Cardiac septum (tissue), 1 donor: Measurements from ENCODE around the gene TRAK2. TPM values are rescaled to one million over a fixed set of nuclear protein-coding genes. Genes with fewer than 3 reads are reported as not detected.

Source experiments
- DNase-seq: peaks from one replicate; pipeline ENCODE4 v3.0.0-alpha.2; 2020; ENCODE audit warnings: low spot score
- intact Hi-C: fragments of 100-400 bp; cut with DNase I; formaldehyde crosslinking; loops from one replicate; pipeline ENCODE4 v1.14.0; 2022
- total RNA-seq: library from RNA; stranded (reverse); fragmentation: NEBNext Ultra II Directional; extraction: Animal tissue kit (Norgen Biotek cat#: 25700); gene quantifications from one replicate; pipeline ENCODE4 v1.2.1, GENCODE V29; 2021
- donor health status: DM: no; HTN: no; CAD: no.

Gene TRAK2
- total RNA-seq, 1 donor from 2014 or later: 259 TPM

DNA sequence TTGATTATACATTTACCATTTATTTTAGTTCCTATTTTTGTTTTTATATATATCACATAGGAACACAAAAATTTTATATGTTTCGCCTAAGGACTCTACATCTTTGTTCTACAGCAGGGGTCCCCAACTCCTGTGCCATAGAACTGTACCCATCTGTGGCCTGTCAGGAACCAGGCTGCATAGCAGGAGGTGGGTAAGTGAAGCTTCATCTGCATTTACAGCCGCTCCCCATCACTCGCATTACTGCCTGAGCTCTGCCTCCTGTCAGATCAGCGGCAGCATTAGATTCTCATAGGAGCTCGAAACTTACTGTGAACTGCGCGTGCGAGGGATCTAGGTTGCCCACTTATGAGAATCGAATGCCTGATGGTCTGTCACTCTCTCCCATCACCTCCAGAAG is 25.3 kb downstream of the TRAK2 start:
- DNase-seq: no peak
- intact Hi-C loops: no loop called here

DNA sequence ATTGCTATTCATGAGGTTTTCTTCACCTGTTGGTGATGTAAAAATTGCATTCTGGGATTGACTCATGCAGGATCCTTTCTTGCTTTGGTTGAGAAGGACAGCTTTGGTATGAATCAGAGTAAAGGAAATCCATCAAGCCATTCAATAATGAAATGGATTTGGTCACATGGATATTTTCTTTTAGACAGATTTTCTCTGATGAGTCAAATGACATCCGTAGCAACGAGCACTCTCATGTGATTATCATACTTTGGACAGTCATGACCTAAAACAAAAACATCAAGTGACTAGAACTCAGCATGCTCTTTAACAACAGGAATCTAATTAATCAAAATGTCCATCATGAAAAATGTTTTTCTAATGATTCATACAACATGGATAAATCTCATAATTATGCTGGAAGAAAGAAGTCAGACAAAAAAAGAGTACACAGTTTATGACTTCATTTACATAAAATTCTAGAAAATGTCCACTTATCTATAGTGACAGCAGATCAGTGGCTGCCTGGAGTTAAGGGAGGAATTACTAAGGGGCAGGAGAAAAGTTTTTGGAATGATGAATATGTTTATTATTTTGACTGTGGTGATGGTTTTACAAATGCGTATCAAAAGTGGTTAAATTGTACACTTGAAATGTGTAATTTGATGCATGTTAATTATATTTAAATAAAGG is 30.7 kb downstream of the TRAK2 start:
- intact Hi-C loops: loop anchor here (1.0 kb wide), 1 partner anchor 13 kb away; no protein-coding TSS in a partner anchor
- DNase-seq: no peak

DNA sequence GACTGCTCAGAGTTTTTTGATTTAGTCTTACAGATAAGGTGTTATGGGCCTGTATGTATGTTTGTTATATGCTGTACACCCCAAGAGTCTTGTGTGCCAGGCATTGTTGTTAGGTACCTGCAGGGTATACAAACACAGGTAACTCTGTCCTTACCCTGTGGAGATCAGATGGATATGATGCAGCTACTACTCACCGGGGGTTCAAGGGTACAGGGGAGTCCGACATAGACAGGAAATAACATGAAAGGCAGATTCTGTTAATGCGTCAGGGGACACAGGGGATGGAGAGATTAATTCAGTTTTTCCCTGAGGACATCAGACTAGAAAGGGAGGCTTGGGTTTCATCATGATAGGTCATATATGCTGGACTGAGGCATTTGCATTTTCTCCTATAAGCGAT is 31.3 kb downstream of the TRAK2 start:
- DNase-seq: no peak
- intact Hi-C loops: loop anchor here (1.0 kb wide), 1 partner anchor 13 kb away; no protein-coding TSS in a partner anchor

DNA sequence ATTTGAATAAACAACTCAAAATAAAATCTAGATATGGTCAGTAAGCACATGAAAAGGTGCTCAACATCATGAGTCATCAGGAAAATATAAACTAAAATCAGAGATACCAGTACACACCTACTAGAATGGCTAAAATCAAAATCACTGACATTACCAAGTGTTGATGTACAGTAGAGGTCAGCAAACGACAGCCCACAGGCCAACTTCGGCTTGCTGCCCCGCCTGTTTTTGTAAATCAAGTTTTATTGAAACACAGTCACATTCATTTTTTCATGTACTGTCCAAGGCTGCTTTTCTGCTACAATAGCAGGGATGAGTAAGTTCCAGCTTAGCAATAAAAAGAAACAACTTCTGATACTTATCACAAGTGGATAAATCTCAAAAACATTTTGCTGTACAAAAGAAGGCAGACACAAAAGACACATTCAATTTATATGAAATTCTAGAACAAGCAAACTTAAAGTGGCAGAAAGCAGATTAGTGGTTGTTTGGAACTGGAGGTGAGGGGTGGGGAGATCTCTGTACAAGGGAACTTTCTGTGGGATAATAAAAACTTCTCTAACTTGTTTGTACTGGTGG is 32.1 kb downstream of the TRAK2 start:
- DNase-seq: no peak
- intact Hi-C loops: no loop called here

DNA sequence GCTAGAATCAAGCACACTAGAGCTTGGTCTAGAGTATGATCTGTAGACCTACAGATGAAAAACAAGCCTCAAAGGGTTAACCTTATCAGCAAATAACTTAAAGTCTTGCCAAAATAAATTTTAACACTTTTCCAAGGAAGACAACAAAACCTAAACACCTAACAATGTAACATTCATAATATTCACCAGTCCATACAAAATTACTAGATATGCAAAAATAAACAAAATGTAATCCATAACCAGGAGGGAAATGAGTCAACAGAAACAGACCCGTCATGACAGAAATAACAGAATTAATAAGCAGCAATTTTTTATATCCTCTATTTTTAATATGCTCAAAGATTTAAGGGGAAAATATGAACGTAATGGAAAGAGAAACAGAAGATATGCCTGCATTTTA is 36.1 kb downstream of the TRAK2 start:
- intact Hi-C loops: no loop called here
- DNase-seq: no peak

DNA sequence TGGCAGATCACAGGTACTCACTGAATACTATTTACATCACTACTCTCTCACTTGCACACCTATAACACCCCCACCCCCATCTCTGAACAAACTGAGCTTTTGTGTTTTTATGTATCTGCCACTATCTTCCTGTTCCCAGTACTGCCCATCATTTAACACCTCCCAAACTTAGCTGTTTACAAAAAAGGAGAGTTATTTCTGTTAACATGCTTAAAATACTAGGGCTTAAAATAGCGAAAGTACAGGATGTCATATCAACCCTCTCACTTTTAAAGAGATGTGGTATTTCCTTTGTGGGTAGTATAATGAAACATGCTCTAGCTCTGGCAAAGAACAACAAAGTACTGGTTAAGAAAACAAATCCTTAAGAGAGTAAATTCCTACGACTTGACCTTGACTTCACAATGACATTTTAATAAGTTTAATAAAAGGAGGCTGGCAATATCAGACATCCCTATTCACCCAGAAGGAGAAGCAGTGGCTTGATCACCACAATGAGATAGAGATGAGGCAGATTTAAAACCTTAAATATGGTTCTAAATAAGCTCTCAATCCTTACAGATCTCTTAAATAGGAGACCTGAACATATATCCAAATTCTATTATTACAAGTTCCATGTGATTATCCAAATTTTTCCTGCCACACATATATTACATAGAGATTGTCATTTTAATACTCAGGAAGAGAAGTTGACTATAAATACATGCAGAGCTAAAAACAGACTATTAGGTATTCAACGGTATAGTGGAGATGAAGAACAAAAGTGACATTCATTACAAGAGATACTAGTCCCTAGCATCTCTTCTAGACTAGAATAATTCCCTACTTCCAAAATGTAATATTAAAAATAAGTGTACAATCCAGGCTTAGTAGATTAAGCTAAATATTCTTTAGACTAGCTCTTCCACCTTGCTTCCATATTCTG is 36.9 kb downstream of the TRAK2 start:
- no peak for DNase-seq
- intact Hi-C loops: no loop called here

DNA sequence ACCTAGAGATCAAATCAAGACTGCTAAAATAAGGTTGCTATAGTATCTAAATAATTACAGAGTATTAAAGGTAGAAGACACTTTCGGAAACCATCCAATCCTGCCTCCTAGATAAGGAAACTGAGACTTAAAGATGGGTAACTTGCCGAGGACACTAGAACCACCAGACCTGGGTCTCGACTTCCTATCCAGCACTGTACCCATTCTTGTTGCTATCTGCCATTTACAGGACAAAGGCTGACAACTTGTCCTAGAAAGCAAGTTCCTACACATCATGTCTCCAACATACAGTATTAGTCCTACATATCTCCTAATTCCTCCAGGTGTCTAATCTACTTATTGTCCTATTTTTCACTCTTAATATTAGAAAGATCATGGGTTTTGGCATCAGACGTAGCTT is 37.7 kb downstream of the TRAK2 start:
- no peak for DNase-seq
- intact Hi-C loops: no loop called here

DNA sequence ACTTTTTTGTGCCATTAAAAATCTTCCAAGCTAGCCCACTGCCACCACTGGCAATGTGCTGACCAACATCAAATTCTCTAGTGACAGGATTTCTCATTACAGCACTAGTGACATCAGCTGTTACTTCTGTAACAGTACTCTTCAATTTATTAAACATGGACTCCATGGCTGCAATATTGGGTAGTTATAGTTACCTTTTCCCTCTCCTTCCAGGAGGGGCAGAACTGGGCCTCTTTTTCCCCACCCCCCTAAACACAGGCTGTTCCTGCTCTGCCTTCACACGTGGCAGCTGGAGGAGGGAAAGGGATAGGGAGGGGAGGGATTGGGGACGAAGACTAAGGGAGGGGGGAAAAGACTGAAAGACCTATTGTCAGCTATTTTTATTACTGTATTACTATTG is 38.1 kb downstream of the TRAK2 start:
- no peak for DNase-seq
- intact Hi-C loops: no loop called here

DNA sequence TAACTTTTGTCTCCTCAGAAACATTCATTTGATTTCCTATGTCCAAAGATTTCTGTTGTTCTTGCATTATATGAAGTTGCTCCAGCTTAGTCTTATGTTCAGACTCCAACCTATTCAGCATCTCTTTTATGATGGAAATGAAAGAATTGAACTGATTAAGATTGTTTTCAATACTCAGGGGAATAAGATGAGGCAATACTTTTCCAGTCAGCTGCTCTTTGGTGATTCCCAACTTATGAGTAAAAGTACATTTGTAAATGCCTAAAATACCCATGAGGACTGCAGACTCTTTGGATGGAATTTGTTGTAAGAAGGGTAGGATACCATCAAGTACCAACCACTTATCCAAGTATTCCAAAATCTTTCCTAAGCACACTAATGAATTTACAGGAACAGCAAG is 39.8 kb downstream of the TRAK2 start:
- no peak for DNase-seq

DNA sequence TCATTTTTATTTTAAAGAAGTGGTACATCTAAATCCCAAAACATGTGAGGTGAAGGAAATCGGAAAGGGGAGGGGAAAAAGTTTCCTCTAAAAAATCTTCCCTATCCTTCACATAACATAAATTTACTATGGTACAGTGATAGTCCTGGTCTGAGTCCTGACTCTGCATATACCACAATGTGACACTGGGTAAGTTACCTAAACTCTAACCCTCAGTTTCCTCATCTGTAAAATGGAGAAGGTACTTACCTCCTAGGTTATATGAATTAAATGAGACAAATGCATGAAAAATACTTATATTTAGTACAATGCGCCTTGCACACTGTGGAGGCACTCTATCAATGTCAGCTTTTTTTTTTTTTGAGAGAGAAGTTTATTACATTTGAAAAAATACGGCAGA is 42.3 kb downstream of the TRAK2 start:
- DNase-seq: no peak
- intact Hi-C loops: no loop called here

More for the DNA sequence above, 39.8 kb downstream of the TRAK2 start:
- intact Hi-C loops: no loop called here

DNA sequence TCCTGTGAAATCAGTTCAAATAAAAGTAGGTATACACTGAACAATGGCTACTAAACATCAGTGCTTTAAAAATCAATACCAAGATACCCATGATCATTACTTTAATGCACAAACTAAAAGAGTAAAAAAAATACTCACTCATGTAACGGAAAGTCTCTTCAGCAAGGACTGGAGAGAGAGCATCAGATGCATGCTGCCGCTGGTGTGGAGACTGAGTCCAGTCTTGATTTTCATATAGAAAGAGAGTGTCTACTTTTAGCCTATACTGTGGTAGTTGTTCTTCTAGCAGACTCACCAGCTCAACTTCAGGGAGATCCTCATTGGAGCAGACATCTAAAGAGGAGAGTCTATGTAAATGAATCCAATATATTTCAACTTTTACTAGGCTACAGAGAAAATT is 44.0 kb downstream of the TRAK2 start:
- no peak for DNase-seq
- intact Hi-C loops: no loop called here

DNA sequence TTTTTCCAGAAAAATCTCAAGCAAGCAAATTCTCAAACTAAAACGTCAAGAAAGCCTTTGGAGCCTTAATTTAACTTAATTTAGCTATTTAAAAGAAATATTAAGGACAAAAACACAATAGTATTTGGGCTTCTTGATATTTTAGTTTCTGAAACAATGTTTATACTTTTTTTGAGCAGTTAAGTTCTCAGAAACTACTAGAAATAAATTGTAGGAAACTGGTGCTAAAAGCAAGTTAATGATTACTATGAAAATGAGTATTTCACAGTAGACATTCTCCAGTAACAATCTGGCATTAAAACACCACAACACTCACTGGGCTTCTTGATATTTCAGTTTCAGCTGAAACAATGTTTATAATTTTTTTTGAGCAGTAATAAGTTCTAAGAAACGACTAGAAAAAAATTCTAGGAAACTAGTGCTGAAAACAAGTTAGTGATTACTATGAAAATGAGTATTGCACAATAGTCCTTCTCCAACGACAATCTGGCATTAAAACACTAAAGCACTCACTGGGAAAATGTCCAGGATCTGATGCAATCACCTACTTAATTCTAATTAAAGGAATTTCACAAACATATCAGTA is 45.1 kb downstream of the TRAK2 start:
- intact Hi-C loops: no loop called here
- DNase-seq: no peak

DNA sequence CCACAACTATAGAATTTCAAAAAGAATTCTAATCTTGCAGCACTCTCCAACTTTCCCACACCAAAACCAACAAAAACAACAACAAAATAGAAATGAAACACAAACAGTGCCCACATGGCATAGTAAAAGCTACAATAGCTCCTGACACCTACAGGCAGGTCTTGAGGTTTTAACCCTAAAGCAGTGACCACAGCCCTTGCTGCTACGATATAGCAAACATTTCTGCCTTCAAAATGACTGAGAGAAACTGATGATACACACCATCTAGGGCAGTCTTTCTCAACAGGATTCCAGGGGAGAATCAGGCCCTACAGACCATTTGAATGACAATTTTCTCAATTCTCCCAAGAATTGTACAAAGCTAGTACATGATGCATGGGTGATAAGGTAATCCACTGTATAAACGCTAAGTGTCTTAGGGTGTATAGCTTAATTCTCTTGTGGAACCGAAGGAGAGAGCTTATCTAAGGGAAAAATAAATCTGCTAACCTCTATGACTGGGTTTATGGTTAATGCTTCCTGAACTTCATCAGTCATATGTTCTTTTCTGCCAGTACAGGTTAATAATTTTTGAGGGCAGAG is 46.5 kb downstream of the TRAK2 start:
- intact Hi-C loops: loop anchor here (2.0 kb wide), 1 partner anchor 46 kb away; the partner anchor contains the start of genes STRADB and TRAK2

DNA sequence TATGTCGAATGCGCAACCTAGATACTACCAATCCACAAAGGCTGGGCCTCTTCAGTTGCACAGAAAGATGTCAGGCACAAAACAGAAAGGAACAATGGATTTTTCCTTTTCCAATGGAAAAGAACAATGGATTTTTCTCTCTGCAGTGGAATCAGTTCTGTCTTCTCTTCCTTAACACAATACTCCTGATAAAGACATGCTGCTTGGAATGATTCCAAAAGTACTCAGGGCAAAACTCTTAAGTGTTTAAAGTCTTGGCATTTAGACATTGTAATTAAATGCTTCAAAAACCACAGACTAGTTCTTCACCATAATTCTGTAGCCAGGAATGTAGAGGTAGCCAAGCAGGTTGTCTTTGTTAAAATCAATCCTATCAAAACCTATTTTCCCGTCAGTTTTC is 47.4 kb downstream of the TRAK2 start:
- intact Hi-C loops: loop anchor here (2.0 kb wide), 1 partner anchor 47 kb away; the partner anchor contains the start of genes STRADB and TRAK2
- DNase-seq: no peak

More for the DNA sequence above, 46.5 kb downstream of the TRAK2 start:
- no peak for DNase-seq

DNA sequence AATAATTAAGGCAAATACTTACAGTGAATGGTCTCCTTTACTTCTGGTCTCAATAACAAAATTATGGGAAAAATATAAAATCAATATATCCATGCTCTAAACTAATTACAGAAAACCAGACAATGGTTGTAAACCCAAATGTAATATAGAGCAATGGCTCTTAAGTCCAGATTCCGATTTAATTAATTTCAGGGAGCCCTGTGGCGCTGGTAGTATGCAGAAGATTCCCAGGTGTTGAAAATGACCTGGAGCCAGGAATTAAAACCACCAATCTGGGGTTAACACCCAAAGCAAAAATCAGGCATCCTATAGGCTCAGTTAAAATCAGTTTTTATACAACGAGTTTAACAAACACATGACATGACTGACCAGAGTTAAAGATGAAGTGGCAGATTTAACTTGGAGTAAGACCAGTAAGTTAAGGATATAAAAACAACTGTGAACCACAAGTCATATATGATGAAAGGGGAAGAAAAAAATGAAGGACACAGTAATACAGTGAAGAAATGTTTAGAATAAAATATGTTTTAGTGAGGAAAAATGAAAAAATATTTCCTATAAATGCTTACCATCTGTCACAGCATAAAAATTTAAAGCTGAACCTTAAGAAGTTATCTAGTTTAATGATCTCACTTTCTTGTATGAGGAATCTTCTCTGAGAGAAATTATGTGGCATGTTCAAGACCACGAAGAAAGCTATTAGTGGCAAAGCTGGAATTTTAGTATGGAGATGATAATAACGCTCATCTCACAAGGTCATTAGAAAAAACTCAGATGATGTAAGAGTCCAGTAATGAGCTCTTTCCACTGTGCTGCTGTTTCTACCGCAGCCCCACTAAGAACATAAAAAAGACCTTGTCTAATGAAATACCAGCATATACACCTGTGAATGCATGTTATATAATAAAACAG is 48.4 kb downstream of the TRAK2 start:
- intact Hi-C loops: no loop called here
- DNase-seq: no peak

DNA sequence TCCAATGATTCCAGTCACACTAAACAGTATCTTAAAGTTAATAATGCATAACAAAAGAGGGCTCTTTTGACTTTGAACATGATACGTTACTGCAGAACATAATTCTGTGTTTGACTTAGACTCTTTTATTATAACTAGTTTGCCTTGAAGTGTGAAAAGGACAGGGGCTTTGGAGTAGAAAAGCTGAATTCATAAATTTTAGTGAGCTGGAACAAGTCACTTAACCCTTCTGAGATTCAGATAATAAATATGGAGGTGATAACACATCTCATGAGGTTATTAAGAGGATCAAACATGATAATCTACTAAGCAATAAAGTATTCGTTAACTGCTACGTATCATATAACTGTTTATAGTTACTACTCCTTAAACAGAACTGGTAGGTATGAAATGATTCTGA is 49.4 kb downstream of the TRAK2 start:
- intact Hi-C loops: no loop called here
- no peak for DNase-seq

DNA sequence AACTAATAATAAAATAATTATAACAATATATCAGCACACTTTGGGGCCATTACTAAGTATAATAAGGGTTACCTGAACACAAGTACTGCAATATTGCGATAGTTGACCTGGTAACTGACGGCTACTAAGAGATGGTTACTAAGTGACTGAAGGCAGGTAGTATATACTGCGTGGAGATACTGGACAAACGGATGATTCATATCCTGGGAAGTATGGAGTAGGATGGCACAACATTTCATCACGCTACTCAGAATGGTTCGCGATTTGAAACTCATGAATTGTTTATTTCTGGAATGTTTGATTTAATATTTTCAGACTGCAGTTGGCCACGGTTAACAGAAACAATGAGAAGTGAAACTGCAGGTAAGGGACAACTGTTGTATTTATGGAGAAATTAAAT is 54.7 kb downstream of the TRAK2 start:
- intact Hi-C loops: no loop called here
- DNase-seq: no peak

DNA sequence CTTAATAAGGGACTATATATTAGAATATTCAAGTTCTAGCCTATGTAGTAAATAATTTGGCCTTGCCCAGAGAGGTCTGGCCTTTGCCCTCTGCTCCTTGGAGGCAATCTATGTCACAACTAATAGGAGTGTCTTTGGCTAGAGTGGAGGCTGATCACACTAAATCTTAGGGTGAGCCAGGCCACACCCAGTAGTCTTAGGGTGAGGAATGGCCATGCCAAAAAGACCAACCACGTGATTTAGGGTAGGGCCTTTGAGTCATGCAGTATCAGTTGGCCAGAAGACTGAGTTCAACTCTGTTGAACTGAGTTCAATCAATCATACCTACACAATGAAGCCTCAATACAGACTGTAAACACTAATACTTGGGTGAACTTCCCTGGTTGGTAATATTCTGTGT is 68.1 kb downstream of the TRAK2 start:
- intact Hi-C loops: no loop called here

More for the DNA sequence above, 68.1 kb downstream of the TRAK2 start:
- DNase-seq: no peak
